Ishikawa (cell line): ENCODE measurements around the gene EYS.

Experiments used
- CEBPB ChIP-seq: IDR thresholded peaks from 2 replicates; pipeline ENCODE4 v1.6.1; 2012
- CREB1 ChIP-seq: IDR thresholded peaks from 2 replicates; pipeline ENCODE4 v1.6.1; 2012; ENCODE audit warnings: low read depth
- EGR1 ChIP-seq: IDR thresholded peaks from 2 replicates; pipeline ENCODE4 v1.6.1; 2012
- EP300 ChIP-seq: IDR thresholded peaks from 2 replicates; pipeline ENCODE4 v1.6.1; 2012; ENCODE audit warnings: borderline replicate concordance
- FOXM1 ChIP-seq: IDR thresholded peaks from 2 replicates; pipeline ENCODE4 v1.6.1; 2012; ENCODE audit warnings: low read depth, borderline replicate concordance
- MAX ChIP-seq: IDR thresholded peaks from 2 replicates; pipeline ENCODE4 v1.6.1; 2012
- NFIC ChIP-seq: IDR thresholded peaks from 2 replicates; pipeline ENCODE4 v1.6.1; 2012
- RAD21 ChIP-seq: IDR thresholded peaks from 2 replicates; pipeline ENCODE4 v1.6.1; 2012; ENCODE audit warnings: low read depth
- TAF1 ChIP-seq: IDR thresholded peaks from 2 replicates; pipeline ENCODE4 v1.6.1; 2012; ENCODE audit warnings: low read depth, mild to moderate bottlenecking
- TCF12 ChIP-seq: IDR thresholded peaks from 2 replicates; pipeline ENCODE4 v1.6.1; 2012; ENCODE audit warnings: low read depth
- TEAD4 ChIP-seq: IDR thresholded peaks from 2 replicates; pipeline ENCODE4 v1.6.1; 2012
- YY1 ChIP-seq: IDR thresholded peaks from 2 replicates; pipeline ENCODE4 v1.6.1; 2012; ENCODE audit warnings: low read depth
- ZBTB7A ChIP-seq: IDR thresholded peaks from 2 replicates; pipeline ENCODE4 v1.6.1; 2012; ENCODE audit warnings: low read depth
- TF ChIP-seq, protein P1 (sequence below): IDR thresholded peaks from 2 replicates; pipeline ENCODE4 v1.6.1; 2012; ENCODE audit warnings: low read depth, mild to moderate bottlenecking
- TF ChIP-seq, protein P2 (sequence below): IDR thresholded peaks from 2 replicates; pipeline ENCODE4 v1.6.1; 2012

The EYS gene

DNA sequence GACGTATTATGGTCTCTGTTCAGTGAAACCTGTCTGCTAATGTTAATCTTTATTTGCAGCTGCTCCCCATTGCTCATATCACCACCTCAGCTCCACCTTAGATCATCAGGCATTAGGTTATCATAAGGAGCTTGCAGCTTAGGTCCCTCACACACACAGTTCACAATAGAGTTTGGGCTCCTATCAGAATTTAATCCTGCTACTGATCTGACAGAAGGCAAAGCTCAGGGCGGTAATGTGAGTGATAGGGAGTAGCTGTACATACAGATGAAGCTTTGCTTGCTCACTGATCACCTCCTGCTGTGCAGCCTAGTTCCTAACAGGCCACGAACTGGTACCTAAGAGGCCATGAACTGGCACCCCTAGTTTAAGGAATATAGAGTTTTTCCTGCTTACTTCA, 989.7 kb downstream of the EYS start:
- TF ChIP-seq FOXM1 = no peak

- TF ChIP-seq TCF12 (no peak), CEBPB (no peak), NFIC (no peak), TEAD4 (no peak)
- TF ChIP-seq, protein P1, sequence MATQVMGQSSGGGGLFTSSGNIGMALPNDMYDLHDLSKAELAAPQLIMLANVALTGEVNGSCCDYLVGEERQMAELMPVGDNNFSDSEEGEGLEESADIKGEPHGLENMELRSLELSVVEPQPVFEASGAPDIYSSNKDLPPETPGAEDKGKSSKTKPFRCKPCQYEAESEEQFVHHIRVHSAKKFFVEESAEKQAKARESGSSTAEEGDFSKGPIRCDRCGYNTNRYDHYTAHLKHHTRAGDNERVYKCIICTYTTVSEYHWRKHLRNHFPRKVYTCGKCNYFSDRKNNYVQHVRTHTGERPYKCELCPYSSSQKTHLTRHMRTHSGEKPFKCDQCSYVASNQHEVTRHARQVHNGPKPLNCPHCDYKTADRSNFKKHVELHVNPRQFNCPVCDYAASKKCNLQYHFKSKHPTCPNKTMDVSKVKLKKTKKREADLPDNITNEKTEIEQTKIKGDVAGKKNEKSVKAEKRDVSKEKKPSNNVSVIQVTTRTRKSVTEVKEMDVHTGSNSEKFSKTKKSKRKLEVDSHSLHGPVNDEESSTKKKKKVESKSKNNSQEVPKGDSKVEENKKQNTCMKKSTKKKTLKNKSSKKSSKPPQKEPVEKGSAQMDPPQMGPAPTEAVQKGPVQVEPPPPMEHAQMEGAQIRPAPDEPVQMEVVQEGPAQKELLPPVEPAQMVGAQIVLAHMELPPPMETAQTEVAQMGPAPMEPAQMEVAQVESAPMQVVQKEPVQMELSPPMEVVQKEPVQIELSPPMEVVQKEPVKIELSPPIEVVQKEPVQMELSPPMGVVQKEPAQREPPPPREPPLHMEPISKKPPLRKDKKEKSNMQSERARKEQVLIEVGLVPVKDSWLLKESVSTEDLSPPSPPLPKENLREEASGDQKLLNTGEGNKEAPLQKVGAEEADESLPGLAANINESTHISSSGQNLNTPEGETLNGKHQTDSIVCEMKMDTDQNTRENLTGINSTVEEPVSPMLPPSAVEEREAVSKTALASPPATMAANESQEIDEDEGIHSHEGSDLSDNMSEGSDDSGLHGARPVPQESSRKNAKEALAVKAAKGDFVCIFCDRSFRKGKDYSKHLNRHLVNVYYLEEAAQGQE = no peak
Observed at GRCh38 chr6:64715624-64716023, 991.4 kb downstream of the EYS start.

DNA sequence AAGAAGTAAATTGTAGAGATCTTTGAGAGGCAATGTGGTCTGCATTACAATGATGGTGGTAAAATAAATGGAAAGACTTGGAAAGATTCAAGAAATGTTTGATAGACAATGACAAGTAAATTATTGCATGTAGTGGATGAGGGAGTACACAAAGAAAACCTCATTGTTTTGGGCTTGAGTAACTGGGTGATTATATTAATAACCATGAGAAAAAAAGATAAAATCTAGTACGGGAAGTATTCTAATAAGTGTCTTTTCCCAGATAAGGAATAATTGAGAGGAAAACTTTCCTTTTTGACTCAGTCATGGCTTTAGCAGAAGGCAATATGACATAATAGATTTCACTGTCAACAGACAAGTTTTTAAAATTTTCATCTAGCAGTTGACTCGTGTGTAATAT, 993.0 kb downstream of the EYS start:
- no peak for TF ChIP-seq MAX

DNA sequence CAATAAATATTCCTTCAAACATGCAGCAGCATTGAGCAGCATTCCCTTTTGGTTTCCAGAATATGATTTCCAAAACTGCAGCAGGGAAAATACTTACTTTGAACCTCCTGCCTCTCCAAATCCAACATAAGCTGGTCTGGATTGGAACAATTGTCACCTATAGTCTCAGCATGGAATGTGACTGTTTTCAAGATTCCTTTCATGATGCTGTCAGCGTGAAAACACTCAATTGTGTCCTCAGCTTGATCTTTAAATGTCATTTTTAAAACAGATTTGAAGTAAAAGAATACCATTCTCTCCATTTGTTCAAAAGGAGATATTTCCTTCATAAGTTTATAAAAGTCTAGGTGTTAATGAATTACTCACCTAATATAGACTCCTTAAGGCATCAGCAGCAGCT, 993.9 kb downstream of the EYS start:
- TF ChIP-seq TCF12 = no peak
- no peak for TF ChIP-seq EGR1
- TF ChIP-seq YY1 = no peak
- TF ChIP-seq FOXM1 = no peak
- no peak for TF ChIP-seq MAX
- TF ChIP-seq ZBTB7A = no peak
- TF ChIP-seq NFIC = no peak
- no peak for TF ChIP-seq TAF1
- TF ChIP-seq CREB1 = no peak
- TF ChIP-seq, protein P2, sequence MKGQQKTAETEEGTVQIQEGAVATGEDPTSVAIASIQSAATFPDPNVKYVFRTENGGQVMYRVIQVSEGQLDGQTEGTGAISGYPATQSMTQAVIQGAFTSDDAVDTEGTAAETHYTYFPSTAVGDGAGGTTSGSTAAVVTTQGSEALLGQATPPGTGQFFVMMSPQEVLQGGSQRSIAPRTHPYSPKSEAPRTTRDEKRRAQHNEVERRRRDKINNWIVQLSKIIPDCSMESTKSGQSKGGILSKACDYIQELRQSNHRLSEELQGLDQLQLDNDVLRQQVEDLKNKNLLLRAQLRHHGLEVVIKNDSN = no peak
- TF ChIP-seq, protein P1 = no peak
- TF ChIP-seq TEAD4 = no peak
- TF ChIP-seq CEBPB = no peak
- TF ChIP-seq EP300 = no peak
- TF ChIP-seq RAD21 = no peak

DNA sequence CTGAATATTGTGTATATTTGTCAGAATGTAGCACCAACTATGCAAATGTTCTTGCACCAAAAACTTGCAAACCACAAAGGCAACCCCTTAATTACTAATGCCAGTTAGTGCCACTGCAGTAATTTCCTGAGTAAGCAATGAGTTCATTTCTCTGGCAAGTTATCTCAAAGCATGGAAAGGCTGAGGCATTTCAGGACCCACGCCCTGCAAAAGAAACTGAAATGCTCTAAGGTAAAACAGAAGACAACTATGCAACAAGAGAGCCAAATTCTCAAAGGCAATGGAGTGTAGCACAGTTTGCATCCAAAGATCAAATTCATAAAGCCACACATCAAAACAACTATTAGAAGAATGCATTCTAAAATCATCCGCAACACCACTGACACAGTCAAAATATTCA, 994.4 kb downstream of the EYS start:
- TF ChIP-seq TAF1 (no peak), RAD21 (no peak), MAX (no peak), NFIC (no peak), YY1 (no peak), TEAD4 (no peak)

DNA sequence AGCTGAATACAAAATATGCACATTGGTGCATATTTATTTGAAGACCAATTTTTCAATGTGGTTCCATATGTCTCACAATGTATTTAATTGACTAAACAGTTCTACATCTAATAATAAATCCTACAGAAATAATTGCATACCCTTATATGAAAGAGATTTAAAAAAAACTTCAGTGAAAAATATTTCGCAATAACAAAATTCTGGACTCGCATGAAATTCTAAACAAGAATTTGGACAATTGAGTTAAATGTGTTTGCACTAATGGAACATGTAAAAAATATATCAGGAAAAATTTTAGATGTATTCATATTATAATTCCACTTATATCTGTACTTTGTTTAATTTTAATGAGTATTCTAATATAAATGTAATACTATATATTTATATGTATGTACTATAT, 1003.1 kb downstream of the EYS start:
- TF ChIP-seq, protein P2 = no peak
- TF ChIP-seq CEBPB (no peak), ZBTB7A (no peak), NFIC (no peak), RAD21 (no peak)

DNA sequence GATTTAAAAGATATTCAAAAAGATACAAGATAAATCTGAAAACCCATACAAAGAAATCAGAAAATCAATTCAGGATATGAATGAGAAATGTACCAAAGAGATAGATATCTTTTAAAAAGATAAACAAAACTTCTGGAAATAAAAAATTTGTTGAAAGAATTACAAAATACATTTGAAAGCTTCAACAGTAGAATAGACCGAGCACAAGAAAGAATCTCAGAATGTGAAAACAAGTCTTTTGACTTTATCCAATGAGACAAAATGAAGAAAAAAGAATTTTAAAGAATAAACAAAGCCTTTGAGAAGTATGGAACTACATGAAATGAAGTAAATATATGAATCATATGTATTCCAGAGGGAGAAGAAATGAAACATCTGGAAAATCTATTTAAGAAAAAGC, 1011.0 kb downstream of the EYS start:
- TF ChIP-seq TAF1 (no peak), EP300 (no peak), CEBPB (no peak), TEAD4 (no peak)

DNA sequence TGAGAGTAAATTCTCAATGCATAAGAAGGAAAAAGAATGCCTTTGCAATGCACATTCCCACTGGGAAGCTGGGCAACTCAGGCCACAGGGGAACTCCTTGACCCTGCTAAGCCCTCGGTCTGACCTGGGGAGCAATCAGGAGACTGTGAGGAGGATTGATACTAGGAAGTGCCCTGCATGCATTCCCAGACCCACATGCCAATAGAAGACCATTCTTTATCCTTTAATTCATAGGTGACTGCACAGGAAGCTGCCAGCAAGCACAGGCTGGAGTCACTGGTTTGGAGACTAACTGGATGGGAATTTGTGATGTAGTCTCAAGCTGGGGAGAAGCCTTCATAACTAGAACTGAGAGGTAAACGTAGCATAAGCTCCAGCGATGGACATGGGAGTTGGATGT, 1012.7 kb downstream of the EYS start:
- TF ChIP-seq FOXM1 (no peak), CEBPB (no peak), MAX (no peak), NFIC (no peak), CREB1 (no peak), TEAD4 (no peak), ZBTB7A (no peak), RAD21 (no peak)
- TF ChIP-seq, protein P1 = no peak
